NCI-H146 treated with DMSO at 0.1 percent for 48 hours (cell line): ENCODE measurements around the gene MPP1.
"Not testable (repeated sequence)": the region's sequence is repeated elsewhere in the genome, so short reads cannot be mapped to it uniquely, and the experiment has no call there.

Source experiments
- DNase-seq: peaks from one replicate; lab custom pipeline; 2025; ENCODE audit not compliant: unreplicated experiment; lab: John Stamatoyannopoulos, UW

Gene MPP1

DNA sequence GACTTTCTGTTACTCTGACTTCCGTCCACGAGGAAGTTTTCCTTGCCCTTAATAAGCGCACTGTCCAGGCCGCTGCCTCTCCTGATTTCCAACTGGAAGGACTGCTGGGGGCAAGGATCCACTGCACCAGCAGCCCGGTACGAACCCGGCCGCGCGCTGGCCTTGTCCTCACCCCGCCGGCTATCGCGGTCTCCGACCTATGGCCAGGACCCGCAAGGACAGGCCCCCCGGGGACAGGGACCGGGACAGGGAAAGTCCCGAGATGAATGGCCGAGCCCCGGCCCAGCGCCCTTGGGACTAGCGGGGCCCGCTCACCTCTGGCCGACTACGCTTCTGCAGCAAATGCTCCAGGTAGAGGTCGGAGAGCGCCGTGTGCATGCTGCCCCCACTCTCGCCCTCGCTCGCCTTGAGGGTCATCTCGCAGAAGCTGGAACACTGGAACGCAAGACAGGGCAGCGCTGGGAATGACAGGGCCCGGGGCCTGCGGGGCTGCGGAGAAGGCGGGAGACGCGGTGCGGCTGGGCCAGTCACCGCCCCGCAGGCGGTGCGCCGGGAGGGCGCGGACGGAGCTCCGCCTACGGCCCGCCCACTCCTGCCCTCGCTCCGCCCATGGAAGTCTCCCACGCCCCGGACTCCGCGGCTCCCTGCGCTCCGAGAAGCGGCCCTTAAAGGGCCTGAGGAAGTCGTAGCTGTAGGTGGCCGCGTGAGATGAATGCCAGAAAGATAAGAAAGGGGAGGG, at the start of gene MPP1:
MPP1 (minus strand) TSS at position 529 of the 739 bp plus-strand sequence; CDS start at position 417, 112 bp downstream.
- DNase-seq: peak; percentile 50

DNA sequence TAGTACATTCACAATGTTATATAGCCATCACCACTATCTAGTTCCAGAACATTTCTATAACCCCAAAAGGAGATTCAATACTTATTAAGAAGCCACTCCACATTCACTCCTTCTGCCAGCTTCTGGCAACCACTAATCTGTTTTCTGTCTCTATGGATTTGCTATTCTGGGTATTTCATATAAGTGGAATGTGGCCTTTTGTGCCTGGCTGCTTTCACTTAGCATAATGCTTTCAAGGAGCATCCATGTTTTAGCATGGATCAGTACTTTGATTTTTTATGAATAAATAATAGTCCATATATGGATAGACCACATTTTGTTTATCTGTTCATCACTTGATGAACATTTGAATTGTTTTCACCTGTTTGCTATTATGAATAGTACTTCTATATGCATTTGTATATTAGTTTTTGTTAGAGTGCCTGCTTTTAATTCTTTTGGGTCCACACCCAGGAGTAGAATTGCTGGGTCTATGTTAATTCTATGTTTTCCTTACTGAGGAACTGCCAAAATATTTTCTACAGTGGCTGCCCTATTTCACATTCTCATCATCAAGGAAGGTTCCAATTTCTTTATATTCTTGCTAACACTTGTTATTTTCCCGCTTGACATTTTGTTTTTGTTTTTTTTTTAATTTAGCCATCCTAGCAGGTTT, 45.8 kb upstream of the MPP1 start:
- no peak for DNase-seq

DNA sequence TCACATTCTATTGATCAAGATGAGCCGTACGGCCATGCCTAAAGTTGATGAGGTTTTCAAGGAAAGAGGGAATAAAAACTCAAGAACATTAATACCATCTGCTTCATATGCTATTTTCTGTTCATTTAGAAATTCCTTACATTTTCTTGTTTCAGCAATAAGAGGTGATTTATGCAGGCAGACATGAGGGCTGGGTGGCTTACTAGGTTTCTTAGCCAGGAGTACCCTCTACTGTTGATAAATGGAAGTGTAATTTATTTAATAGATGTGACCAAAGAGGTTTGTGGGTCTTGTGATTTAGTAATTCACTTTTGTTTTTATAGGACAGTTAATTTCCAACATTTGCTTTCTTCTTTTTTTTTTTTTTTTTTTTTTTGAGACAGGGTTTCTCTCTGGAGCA, 35.6 kb upstream of the MPP1 start:
- peak; percentile 54 for DNase-seq

DNA sequence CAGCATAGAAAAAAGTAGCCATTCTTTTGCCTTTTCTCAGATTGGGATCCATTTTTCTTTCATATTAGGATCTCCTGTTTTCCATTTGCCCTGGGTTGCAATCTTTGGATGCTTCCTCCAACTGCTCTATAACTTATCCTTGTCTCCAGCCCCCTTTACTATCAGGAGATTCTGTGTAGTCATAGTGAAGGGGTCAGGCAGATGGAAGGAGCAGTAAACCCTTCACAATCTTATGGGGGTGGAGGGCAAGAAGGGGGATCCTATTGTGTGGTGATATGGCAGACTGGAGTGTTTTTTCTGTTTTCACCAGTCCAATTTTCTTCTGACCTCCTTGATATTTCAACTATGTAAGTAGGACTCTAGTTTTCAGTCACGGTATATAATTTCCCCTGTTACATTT, 30.9 kb upstream of the MPP1 start:
- no peak for DNase-seq

DNA sequence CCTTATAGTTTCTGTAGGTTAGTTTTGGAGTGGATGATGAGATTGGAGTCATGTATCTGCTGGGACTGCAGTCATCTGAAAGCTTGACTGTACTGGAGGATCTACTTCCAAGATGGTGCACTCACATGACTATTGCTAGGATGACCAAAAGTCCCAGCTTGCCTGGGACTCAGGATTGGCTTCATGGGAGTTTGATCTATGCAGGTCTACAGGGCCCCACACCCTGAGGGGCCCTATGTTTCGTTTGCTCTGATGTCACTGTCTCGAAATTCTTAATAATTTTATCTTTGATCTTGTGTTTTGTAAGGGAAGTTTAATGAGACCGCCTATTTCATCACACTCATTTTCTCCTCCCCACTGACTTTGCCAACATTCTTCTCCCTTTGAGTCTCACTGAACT, 29.3 kb upstream of the MPP1 start, which contains the start of gene SMIM9:
SMIM9 (minus strand) TSS at position 101 of the 400 bp plus-strand sequence. CDS start 3,806 bp downstream, outside the sequence.
- no peak for DNase-seq

DNA sequence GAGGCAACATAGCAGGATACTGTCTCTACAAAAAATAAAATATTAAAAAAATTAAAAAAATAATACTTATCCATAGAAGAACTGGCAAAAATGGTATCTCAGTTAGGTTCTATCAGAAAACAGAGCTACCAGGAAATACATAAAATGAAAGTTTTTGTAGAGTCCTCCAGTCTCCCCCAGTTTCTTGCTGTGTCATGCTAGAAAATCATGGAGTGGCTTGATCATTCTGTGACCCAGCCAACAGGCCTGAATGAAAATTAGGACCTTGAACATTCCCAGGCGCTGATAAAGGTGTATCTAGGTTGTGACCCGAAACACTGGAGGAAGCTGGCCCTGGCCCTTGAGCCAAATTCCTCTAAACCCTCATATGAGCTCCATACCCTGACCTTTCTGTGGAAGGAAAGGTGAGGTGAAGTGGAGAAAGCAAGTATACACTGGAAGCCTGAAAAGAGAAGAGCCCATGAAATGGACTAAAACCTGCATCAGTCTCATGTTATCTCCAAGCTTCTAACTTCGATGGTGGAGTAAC, 28.5 kb upstream of the MPP1 start:
- no peak for DNase-seq

DNA sequence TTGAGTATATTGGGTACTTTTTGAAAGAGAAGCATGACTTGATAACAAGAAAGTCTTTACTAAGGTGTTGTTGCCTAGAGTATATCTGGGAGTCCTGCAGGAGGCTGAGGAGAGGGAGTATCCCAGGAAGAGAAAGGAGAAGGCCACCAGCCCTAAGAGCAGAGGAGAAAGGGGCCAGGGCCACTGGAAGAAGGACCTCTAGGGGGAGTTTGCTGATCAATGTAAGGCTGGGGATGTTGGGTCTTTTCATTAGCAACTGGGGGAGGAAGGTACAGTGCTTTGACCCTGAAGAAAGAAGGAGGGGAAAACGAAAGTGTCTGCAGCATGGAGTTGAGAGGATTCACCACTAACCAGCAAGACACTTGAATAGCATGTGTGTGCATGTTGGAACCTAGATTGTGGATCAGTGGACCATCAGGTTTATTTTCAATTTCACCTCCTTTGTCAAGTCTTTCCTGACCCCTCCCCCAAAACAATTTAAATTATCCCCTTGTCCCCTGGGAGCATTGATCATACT, 24.7 kb upstream of the MPP1 start:
- DNase-seq: no peak

DNA sequence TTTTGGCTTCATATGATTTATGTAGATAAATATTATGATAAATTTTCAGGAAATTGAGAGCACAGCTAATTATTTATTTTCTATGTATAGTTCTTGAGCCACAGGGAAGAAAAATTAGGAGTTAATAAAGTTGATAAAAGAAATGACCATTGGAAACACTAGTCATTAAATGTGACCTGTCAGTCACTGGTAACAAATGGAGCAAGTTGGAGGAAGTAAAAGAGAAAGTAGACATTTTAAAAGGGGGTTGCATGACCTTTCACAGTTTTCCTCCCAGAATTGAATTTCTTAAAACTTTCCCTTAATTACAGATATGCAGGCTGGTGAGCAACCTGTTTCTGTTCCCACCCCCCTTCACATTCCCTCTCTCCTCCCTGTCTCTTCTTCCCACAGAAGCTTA, 23.8 kb upstream of the MPP1 start:
- DNase-seq: no peak

DNA sequence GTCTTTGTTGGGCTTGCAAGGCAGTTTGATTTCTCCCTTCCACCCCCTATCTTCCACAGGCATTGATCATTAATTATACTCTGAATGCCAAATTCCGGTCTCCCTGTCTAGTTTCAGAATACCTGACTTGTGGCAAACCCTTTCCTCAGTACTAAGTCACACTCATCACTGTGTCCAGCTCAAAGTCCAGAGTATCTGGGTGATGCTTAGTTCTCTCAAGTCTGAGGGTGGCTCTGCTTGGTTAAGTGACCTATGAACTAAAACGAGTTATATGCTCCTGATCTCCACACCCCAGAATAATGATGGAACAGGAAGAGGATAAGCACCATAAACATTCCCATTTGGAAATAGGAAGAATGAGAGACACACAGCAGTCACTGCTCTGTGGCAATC, 22.7 kb upstream of the MPP1 start:
- no peak for DNase-seq

DNA sequence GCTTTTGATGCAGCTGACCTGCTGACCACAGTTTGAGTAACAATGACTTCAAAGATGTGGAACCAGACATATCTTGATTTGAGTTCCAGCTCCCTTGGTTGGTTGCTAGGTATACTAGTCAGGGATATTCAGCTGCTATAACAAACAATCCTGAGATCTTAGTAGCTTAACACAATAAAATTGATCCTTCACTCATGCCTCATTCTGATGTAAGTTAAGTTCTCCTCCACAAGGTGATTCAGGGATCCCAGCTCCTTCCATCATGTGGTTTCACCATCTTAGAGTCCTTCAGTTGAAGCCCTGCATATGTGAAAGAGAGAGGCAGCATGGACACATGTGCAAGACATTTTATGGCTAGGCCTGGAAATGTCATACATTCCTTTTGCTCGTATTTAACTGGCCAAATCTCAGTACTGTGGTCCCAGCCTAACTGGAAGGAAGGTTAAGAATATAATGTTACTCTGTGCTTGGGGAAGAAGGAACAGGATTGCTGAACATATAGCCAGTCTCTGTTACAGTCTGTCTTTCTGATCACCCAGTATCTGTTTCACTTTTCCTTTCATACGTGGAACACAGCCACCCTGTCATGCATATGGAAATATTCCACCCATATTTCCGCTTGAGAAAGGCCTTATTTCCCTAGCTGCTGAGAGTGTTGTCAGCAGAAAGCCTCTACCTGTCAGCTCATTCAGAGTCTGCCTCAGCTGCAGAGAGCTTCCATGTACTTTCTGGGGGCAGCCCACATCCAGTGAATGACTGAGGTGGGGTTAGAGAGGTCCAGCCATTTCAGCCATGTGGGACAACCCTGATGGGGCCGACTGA, 22.1 kb upstream of the MPP1 start:
- no peak for DNase-seq

DNA sequence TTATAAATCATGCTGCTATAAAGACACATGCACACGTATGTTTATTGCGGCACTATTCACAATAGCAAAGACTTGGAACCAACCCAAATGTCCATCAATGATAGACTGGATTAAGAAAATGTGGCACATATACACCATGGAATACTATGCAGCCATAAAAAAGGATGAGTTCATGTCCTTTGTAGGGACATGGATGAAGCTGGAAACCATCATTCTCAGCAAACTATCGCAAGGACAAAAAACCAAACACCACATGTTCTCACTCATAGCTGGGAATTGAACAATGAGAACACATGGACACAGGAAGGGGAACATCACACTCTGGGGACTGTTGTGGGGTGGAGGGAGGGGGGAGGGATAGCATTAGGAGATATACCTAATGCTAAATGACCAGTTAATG, 20.3 kb upstream of the MPP1 start:
- not testable (repeated sequence) for DNase-seq

DNA sequence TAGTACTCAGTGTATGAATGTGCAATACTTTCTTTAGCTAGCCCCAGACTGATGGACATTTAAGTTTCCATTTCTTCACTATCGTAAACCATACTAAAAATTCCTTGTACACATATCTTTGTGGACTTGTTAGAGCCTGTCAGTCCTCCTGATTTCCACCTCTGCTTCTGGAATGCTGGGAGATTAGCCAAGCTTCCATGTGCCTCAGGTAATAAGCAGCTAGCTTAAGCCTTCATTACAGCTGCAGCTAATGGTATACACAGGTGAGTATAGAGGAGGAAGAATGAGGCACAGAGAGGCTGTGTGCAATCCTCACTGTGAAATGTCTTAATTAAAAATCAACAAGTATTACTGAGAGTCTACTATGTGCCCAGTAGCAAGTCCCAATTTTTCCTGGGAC, 19.4 kb upstream of the MPP1 start:
- DNase-seq: no peak

DNA sequence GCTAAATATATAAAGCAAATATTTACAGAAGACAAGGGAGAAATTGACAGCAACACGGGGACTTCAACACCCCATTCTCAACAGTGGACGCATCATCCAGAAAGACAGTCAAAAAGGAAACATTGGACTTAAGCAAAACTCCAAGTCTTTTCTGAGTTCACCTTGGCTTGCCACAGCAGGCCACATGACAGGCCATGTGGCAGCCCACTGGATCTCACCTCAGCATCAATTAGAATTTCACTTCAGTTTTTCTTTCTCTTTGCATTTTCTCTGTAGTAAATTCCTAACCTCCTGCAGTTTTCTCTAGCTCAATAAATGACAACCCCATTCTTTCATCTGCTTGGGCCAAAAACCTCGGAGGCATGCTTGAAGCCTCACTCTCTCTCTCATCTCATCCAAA, 16.7 kb upstream of the MPP1 start:
- no peak for DNase-seq

DNA sequence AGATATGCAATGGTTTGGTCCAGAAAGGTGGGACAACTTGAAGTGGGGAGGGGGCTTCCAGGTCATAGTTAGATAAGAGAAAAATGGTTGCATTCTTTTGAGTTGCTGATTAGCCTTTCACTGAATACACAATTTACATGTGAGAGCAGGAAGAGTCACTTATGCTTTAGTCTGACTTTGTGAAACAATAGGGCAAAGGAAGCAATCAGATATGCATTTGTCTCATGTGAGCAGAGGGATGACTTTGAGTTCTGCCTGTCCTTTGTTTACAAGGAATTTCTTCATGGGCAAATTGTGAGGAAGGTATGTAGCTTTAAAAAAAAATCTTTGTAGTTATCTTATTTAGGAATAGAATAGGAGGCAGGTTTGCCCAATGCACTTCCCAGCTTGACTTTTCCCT, 16.2 kb upstream of the MPP1 start:
- no peak for DNase-seq

DNA sequence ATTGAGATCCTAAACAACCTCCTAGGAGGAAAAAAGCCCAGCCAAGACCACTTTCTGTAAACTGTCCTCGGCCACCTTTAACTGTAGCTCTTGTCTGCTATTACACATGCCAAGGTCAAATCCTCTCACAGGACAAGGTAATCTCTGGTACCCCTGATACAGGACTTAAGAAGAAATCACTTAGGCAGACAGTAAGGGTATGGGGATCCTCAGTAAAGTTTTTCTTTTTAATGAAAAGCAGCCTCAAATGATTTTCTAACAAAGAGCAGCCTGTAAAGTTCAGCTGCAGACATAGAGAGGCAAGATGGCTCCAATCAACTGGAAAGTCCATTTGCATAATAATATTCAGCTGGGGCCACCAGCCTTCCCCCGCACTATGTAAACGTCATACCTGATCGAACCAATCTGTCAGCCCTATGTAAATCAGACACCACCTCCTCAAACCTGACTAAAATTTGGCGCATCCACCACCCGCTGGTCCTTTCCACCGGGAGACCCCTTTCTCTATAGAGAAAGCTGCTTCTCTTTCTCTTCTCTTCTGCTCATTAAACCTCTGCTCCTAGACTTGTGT, 14.6 kb upstream of the MPP1 start:
- peak; percentile 74 for DNase-seq

DNA sequence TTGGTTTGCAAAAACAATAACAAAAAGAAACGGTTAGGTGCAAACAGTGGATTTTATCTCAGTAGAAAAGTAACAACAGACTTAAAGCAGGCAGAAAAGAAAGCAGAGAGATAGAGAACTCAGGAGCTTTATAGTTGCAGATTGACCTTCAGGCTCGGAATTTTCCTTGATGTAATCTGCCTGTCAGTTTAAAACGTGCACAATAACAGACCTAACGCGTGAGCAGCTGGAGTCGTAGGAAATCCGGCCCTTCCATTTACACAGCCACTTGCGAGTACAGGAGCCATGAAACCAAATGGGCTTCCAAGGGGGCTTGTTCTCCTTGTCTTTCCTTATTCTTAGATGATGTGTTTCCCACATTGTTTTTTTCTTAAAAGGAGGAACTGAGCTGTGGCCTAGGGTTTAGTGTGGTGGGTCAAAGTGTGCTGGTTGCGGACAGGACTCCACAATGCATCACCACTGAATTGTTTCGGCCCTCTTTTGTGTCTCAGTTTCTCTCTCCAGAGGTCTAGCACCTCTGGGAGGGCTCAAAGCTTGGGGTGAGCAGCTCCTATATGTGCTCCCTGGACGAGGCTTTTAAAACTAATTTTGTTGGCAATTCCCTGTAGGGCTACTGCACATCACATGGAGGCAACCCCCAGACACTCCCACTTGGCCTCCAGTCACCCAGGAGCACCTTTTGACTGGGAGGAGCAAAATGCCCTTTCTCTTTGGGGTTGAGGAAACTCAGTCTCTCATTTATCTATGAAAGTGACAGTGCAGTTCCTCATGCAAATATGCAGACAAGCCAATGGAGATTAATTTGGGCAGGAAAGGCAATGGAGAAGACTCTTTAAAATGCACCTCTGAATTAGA, 13.9 kb upstream of the MPP1 start:
- no peak for DNase-seq

DNA sequence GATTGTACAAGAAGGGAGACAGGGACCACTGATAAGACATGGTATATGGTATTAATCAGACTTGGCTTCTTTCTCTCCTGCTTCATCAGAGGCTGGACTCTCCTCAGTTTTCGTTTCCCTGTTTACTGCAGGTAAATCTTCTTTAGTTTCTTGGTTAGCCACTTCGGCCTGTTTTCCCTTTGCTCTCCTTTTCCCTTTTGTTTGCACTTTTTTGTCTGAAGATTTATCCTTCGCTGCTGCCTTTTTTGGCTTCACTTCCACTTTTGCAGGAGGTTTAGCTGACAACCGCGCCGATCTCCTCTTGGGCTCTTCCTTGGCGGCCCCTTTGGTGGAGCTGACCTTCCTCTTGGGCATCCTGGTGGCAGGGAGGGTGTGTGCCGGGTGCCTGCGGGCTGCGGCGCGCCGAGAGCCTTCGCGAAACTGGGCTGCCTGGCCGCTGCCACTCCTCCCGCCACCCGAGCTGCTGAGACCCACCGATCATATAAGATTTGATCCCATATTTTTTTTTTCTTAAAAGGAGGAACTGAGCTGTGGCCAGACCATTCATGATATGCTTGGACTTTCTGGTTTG, 11.8 kb upstream of the MPP1 start:
- not testable (repeated sequence) for DNase-seq

DNA sequence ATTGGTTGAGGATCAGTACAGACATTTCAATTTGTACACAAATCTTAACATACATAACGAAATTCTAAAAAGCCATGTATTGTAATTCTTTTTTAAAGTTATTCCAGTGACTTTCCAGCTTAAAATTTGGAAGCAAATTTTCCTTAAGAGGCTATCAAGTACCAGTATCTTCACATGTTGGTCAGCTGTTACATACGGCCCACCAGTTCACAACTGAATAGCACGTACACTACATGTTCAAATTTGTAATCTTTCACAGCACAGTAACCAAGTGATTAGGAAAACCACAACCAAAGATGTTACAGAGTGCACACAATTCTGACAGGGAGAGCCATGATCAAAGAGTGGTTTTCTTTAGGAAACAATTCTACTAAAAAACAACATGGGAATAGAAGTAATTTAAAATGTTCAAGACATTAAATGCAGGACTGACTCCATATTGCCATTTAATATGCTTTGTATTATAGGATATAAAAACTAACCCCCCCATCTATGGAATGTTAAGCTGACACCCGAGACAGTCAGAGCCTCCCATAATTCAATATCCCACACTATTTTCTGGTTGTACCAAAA, 11.1 kb upstream of the MPP1 start:
- DNase-seq: not testable (repeated sequence)

DNA sequence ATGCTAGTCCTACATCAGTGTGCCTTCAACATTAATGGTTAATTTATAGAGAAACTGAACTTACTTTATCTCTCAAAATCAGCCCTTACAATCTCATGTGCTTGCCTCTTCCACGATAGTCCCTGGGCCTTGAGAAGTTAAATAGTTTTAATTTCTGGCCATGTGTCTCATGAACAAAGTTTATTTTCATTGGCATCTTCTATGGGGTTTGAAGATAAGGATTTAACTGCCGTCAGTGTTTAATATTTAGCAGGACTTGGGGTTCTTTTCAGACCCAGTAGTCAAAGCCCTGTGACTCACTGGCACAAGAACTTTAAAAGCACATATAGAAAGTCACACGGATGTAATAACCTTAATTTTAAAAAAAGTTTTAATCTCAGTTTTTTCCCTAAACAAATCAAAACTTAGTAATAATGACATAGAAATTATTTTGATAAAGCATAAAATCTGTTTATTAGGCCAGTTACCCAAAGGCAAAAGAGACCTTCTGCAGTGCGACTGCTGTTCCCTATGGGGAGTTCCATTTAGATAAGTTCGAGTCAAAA, 10.1 kb upstream of the MPP1 start:
- no peak for DNase-seq
